HepG2 (cell line): Measurements from ENCODE around the gene LARP4. TPM values are rescaled to one million over a fixed set of nuclear protein-coding genes. Genes with fewer than 3 reads are reported as not detected.

Experiments used
- ARNT2 ChIP-seq: sonication (generic); formaldehyde crosslinking; IDR thresholded peaks from 2 replicates; pipeline ENCODE4 v1.8.0; 2022; ENCODE audit warnings: mild to moderate bottlenecking, low read depth, missing genetic modification reagents, moderate library complexity
- CHD2 ChIP-seq: IDR thresholded peaks from 2 replicates; pipeline ENCODE4 v1.6.1; 2011; ENCODE audit warnings: low read depth, low read length, improper control_type of control experiment
- ESRRA ChIP-seq: sonication (generic); formaldehyde crosslinking; IDR thresholded peaks from 2 replicates; pipeline ENCODE4 v1.5.1; 2020; ENCODE audit warnings: mild to moderate bottlenecking, low read depth, missing genetic modification reagents
- HOXD1 ChIP-seq: sonication (generic); formaldehyde crosslinking; IDR thresholded peaks from 2 replicates; pipeline ENCODE4 v1.5.0; 2020; ENCODE audit warnings: missing genetic modification reagents
- KLF6 ChIP-seq: IDR thresholded peaks from 2 replicates; pipeline ENCODE4 v1.8.0; 2016; ENCODE audit warnings: missing biosample characterization, missing genetic modification reagents
- PCBP2 ChIP-seq: fragments of 200-400 bp; formaldehyde crosslinking; optimal IDR thresholded peaks from 2 replicates; pipeline ENCODE3; 2018; ENCODE audit warnings: low read length, low read depth; ENCODE audit not compliant: poor library complexity, severe bottlenecking
- RAD21 ChIP-seq: fragments of 450-650 bp; formaldehyde crosslinking; IDR thresholded peaks from 2 replicates; pipeline ENCODE4 v1.5.0; 2020; ENCODE audit warnings: mild to moderate bottlenecking
- RELA ChIP-seq: sonication (generic); formaldehyde crosslinking; IDR thresholded peaks from 2 replicates; pipeline ENCODE4 v1.4.0; 2020; ENCODE audit warnings: missing genetic modification reagents
- XRCC5 ChIP-seq: fragments of 200-400 bp; formaldehyde crosslinking; optimal IDR thresholded peaks from 2 replicates; pipeline ENCODE3; 2017; ENCODE audit warnings: mild to moderate bottlenecking, low read length
- ZKSCAN8 ChIP-seq: IDR thresholded peaks from 2 replicates; pipeline ENCODE4 v1.6.1; 2016; ENCODE audit warnings: borderline replicate concordance, missing genetic modification reagents, missing compliant biosample characterization
- ZNF552 ChIP-seq: sonication (generic); formaldehyde crosslinking; IDR thresholded peaks from 2 replicates; pipeline ENCODE4 v1.9.0; 2022; ENCODE audit warnings: missing genetic modification reagents, mild to moderate bottlenecking, borderline replicate concordance
- polyA plus RNA-seq, 8 experiments: library from polyadenylated mRNA; depleted of rRNA in 3 of 8; stranded (reverse) in 7 of 8; unstranded in 1 of 8; fragments of >200 nt; fragmentation: Illumina TruSeq in 4 of 8; extraction: Trizol in 4 of 8; gene quantifications; 2 replicates each; pipeline versions ENCODE4 v1.2.1 to v1.2.3, GENCODE V29; 2011 to 2016; ENCODE audit warnings: low read depth in 4 of 8, missing spikeins in 1 of 8, mixed read lengths in 1 of 8; ENCODE audit not compliant: insufficient read depth in 1 of 8
- total RNA-seq, 5 experiments: library from RNA; depleted of rRNA; stranded (reverse); fragments of >200 nt; fragmentation: Illumina TruSeq; extraction: Trizol; gene quantifications; 2 replicates each; pipeline ENCODE4 v1.2.3, GENCODE V29; 2016; ENCODE audit warnings: low read depth in 1 of 5
- TF ChIP-seq, protein P1 (sequence below): sonication (generic); formaldehyde crosslinking; IDR thresholded peaks from 2 replicates; pipeline ENCODE4 v1.8.1; 2022; ENCODE audit warnings: low read depth, mild to moderate bottlenecking, missing genetic modification reagents
- TF ChIP-seq, protein P2 (sequence below): sonication (generic); formaldehyde crosslinking; IDR thresholded peaks from 2 replicates; pipeline ENCODE4 v1.4.0; 2020; ENCODE audit warnings: missing genetic modification reagents
- TF ChIP-seq, protein P3 (sequence below): IDR thresholded peaks from 2 replicates; pipeline ENCODE4 v1.6.1; 2016; ENCODE audit warnings: low read depth, missing genetic modification reagents, missing compliant biosample characterization

The LARP4 gene
- total and polyA plus RNA-seq, 2 of the 13 experiments (the other 11 are each of a cell fraction or from before 2014, with no cell fraction given), result 16.4 to 42.7 TPM

DNA sequence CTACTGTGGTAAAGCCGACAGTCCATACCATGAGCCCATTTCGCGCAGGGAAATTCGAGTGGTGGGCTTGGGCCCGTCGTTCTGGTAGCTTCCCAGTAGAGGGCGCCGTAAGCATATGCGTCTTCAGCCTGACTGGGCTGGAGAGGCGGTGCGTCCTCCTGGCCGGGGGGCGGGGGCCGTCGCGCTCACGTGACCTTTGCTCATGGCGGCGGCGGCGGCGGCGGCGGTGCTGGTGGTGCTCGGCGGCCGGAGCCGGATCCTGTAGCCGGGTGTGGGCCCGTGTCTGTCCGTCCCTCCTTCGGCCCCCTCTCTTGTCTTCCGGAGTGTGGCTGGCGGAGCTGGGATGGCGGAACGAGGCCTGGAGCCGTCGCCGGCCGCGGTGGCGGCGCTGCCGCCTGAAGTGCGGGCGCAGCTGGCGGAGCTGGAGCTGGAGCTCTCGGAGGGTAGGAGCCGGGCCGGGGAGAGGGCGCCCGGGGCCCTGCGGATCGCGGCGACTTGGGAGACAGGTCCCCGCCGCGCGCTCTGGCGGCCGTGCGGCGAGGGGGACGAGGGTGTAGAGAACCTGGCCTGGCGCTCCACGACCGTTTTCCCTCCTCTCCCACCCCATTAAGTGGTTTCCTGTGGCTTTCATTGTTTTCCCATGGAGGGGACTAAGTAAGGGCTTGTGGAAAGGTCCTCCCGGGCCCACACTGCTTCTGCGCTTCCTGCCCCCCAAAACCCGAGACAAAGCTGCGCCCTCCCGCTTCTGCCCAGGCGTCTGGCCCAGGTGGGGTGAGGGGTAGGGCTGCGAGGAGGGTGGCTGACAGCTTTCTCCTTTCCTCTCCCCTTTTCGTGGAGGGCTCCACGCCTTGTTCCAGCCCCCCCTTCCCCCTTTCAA, 104.4 kb downstream of the LARP4 start, which contains the start of gene DIP2B (continued):
- TF ChIP-seq, protein P1, sequence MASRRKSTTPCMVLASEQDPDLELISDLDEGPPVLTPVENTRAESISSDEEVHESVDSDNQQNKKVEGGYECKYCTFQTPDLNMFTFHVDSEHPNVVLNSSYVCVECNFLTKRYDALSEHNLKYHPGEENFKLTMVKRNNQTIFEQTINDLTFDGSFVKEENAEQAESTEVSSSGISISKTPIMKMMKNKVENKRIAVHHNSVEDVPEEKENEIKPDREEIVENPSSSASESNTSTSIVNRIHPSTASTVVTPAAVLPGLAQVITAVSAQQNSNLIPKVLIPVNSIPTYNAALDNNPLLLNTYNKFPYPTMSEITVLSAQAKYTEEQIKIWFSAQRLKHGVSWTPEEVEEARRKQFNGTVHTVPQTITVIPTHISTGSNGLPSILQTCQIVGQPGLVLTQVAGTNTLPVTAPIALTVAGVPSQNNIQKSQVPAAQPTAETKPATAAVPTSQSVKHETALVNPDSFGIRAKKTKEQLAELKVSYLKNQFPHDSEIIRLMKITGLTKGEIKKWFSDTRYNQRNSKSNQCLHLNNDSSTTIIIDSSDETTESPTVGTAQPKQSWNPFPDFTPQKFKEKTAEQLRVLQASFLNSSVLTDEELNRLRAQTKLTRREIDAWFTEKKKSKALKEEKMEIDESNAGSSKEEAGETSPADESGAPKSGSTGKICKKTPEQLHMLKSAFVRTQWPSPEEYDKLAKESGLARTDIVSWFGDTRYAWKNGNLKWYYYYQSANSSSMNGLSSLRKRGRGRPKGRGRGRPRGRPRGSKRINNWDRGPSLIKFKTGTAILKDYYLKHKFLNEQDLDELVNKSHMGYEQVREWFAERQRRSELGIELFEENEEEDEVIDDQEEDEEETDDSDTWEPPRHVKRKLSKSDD (CRISPR knock-in tag), result no peak
- TF ChIP-seq ZNF552 (no peak), ESRRA (CRISPR knock-in tag) (no peak; the same call in 1 of the 2 replicates), XRCC5 (peak; percentile 54), PCBP2 (no peak), RELA (CRISPR knock-in tag) (no peak), CHD2 (no peak), HOXD1 (no peak), KLF6 (CRISPR knock-in tag) (peak; percentile 76), ARNT2 (CRISPR knock-in tag) (no peak), RAD21 (CRISPR knock-in tag) (peak; percentile 98), ZKSCAN8 (peak; percentile 50; the same call in 1 of the 2 replicates)
- TF ChIP-seq, protein P2, sequence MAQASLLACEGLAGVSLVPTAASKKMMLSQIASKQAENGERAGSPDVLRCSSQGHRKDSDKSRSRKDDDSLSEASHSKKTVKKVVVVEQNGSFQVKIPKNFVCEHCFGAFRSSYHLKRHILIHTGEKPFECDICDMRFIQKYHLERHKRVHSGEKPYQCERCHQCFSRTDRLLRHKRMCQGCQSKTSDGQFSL (CRISPR knock-in tag), result no peak
- TF ChIP-seq, protein P3, sequence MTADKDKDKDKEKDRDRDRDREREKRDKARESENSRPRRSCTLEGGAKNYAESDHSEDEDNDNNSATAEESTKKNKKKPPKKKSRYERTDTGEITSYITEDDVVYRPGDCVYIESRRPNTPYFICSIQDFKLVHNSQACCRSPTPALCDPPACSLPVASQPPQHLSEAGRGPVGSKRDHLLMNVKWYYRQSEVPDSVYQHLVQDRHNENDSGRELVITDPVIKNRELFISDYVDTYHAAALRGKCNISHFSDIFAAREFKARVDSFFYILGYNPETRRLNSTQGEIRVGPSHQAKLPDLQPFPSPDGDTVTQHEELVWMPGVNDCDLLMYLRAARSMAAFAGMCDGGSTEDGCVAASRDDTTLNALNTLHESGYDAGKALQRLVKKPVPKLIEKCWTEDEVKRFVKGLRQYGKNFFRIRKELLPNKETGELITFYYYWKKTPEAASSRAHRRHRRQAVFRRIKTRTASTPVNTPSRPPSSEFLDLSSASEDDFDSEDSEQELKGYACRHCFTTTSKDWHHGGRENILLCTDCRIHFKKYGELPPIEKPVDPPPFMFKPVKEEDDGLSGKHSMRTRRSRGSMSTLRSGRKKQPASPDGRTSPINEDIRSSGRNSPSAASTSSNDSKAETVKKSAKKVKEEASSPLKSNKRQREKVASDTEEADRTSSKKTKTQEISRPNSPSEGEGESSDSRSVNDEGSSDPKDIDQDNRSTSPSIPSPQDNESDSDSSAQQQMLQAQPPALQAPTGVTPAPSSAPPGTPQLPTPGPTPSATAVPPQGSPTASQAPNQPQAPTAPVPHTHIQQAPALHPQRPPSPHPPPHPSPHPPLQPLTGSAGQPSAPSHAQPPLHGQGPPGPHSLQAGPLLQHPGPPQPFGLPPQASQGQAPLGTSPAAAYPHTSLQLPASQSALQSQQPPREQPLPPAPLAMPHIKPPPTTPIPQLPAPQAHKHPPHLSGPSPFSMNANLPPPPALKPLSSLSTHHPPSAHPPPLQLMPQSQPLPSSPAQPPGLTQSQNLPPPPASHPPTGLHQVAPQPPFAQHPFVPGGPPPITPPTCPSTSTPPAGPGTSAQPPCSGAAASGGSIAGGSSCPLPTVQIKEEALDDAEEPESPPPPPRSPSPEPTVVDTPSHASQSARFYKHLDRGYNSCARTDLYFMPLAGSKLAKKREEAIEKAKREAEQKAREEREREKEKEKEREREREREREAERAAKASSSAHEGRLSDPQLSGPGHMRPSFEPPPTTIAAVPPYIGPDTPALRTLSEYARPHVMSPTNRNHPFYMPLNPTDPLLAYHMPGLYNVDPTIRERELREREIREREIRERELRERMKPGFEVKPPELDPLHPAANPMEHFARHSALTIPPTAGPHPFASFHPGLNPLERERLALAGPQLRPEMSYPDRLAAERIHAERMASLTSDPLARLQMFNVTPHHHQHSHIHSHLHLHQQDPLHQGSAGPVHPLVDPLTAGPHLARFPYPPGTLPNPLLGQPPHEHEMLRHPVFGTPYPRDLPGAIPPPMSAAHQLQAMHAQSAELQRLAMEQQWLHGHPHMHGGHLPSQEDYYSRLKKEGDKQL, result no peak
